Raji (cell line): ENCODE results near the gene ALOXE3.

Experiments
- POLR2A ChIP-seq: IDR thresholded peaks from 2 replicates; pipeline ENCODE4 v1.6.1; 2011; ENCODE audit warnings: low read depth, low read length, control low read depth; ENCODE audit not compliant: insufficient read depth

The ALOXE3 gene

DNA sequence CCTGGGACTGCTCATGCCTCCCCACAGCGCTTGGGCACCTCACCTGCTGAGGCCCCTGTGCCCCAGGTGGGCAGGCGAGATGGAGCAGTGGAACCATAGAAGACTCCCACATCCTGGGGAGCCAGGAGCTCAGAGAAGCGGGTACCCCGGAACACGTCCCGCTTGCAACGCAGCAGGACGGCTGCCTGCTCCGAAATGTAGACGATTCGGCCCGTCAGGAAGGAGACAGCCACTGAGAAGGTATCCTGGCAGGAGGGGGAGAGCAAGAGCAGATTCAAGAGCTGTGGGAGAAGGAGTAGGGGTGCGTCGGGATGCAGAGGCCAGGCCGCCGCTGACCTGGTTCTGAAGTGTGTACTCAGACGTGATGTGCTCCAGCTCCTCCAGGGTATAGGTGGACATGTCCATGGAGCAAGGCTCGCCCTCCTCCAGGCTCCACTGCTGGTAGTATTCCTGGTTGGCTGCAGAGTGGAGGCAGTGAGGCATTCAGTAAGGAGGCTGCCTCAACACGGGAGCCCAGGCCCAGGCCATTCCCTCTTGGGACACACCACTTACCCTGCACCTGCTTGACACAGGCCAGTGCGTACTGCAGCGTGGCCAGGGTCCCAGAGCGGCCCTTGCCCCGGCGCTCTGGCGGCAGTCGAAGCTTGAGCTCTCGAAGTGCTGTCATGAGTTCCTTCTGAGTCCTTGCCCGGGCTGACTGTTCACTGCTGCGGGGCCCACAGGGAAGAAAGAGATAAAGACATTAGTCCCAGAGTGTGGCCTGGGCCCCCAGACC, 31.3 kb upstream of the ALOXE3 start:
- no peak for TF ChIP-seq POLR2A

GRCh38 chr17:8148560-8148959, 30.2 kb upstream of the ALOXE3 start:
- no peak for TF ChIP-seq POLR2A

DNA sequence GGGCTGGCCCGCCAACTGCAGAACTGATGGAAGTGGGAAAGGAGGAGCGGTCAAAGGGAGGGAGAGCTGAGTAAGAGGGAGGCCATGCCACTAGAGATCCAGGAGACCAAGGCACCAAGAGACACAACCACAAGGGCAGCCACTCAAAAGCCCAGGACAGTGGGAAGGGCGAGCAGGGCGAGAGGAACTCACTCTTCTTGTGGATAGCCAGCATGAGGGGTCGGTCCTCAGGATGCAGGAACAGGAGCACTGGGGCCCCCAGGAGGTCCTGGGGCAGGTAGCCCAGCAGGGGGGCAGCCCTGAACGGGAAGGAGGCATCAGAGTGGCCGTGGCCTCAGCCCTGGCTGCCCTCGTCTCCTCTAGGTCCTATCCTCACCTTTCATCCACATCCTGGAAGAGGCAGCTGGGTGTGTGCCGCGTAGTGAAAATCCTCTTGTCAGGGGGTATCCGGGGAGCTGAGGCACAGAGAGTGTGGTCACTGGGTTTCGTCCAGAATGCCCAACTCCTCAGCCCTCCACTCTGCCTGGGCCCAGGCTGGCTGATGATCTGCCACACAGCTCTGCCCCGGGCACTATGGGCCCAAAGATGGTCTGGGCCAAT, 29.6 kb upstream of the ALOXE3 start:
- no peak for TF ChIP-seq POLR2A

DNA sequence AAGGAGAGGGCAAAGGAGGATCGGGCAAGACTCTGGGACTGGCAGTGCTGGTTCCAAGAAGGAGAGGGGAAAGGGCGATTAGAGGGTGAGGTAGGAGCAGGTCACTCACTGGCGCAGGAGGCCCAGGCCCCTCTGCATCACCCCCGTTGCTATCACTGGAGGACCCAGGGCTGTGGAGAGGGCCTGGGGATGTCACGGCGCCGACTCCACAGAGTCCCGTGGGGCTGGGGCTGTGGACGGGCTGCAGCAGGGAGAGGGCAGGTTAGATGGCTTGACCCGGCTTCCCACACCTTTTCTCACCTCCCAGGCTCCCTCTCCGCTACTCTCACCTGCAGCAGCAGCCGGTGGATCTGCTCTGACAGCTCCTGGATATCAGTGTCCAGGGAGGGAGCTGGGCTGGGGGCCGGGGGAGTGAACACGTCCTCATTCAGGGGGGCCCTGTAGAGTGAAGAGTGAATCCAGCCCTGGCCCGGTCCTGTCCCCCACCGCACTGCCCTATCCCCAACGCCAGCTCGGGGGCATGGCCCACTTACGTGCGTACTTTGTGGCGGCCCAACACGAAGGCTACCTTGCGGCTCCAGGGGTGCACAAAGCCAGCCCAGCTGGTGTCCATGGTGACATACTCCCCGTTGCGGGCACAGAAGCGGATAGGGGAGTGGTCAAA, 29.0 kb upstream of the ALOXE3 start:
- no peak for TF ChIP-seq POLR2A

DNA sequence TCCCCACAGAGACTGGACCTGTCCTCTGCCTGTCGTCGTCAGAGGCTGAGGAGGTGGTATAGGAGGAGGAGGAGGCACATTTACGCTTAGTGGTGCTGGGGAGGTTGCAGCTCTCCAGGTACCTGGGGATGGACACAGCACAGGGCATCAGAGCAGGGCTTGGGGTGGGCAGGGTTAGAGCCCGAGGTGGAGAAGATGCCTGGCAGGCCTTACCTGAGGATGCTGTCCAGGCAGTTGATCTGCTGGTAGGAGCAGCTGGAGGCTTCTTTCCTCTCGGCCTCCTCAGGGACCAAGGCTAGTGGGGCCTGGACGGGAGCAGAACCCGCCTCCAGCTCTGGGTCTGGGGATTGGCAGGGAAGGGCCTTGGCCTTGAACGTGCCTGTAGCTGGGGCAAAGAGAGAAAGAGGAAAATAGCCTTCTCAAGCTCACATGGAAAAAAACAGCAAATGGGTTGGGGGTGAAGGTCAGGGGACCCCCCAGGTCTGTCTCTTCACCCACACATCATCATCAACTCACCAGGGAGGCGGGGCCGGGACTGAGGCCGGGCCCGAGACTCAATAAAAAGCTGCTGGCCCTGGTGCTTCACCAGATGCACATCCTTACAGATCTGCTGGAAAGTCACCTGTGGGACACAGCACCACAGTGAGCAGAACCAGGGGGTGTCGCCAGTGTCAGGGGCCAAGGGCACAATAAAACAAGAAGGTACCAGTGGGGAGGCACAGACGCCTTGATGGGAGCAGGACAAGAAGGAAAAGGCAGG, 28.2 kb upstream of the ALOXE3 start:
- TF ChIP-seq POLR2A, result no peak

DNA sequence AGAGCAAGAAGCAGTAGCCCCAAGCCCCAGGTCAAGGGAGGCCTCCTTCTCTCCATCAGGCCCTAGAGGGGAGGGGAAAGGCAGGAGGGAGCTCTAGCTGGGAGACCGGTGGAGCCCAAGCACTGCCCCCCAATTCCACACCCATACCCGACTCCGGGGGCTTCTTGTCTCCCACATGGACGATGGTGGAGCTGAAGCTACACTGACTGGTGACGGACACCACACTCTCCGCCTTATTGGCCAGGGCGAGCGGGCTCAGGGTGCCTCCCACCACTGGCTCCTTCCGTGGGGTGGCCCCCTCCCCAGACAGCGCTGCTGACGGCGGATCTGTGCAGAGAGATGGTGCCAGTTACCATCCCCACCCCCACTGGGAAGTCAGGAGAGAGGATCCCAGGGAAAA, 27.5 kb upstream of the ALOXE3 start:
- TF ChIP-seq POLR2A, result no peak

- no peak for TF ChIP-seq POLR2A
Observed at GRCh38 chr17:8144401-8145231, 26.3 kb upstream of the ALOXE3 start.

DNA sequence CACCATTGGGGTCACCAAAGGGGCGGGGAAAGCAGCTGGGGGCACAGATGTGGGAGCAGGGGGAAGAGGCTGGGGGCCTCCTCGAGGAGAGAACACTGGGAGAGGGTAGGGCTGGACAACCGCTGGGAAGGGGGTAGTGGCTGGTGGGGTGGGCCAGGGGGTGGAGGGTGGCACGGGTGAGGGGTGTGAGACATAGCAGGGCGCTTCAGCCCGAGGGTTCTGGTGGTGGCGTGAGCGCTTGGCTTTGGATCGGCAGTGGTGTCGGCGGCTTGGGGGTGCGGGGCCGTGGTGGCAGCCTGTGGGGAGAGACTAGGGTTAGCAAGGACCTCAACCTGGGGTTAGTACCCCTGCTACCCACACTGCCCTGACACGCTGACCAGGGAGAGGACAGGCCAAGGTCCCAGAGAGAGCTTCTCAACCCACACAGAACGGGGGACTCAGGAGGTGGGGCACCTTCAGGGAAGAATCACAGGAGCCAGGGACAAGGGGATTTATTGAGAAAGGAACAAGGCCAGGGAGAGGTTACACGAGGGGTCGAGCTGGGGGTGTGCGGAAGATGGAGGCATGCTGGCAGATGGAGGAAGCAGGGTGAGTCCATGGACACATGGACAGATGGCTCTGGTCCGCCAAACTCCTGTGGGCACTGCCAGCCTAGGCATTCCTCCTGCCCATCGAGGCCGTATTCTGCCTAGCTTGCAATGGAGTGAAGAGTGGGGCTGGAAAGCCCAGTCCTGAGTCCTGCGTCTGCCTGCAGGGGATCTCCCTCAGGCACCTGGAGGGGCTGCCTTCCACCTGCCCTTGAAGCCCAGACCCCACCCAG, 25.5 kb upstream of the ALOXE3 start:
- no peak for TF ChIP-seq POLR2A

DNA sequence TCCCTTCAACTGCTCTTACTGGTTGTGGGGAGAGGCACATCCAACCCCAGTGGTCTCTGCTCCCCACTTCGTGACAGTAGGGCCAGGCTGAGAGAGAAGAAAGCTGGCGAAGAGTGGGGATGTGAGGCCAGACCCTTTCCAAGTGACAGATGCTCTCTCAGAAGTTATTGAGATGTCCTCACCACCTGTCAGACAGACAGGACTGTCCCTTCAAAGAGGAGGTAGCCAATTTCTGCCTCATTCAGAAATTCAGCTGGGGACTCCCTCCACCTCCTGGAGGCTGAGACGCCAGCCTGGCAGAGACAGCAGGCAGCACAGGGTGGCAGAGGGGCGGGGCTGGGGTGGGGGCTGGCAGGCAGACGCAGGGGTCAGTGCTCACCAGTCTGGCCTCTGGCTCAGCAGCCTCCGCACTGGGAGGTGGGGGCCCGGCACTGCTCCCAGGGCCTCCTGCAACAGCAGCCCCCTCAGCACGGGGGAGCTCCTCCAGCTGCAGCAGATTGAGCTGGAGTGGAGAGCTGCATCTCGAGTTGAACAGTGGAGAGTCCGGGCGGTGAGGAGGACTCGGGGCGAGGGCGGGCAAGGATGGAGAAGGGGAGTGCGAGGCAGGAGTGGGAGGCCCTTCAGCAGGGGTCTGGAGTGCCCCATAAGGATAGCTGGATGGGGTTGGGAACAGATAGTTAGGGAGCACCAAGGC, 24.7 kb upstream of the ALOXE3 start:
- no peak for TF ChIP-seq POLR2A

GRCh38 chr17:8142158-8142886, 24.0 kb upstream of the ALOXE3 start:
- no peak for TF ChIP-seq POLR2A

- no peak for TF ChIP-seq POLR2A
Observed at GRCh38 chr17:8141741-8142140, 23.4 kb upstream of the ALOXE3 start.

DNA sequence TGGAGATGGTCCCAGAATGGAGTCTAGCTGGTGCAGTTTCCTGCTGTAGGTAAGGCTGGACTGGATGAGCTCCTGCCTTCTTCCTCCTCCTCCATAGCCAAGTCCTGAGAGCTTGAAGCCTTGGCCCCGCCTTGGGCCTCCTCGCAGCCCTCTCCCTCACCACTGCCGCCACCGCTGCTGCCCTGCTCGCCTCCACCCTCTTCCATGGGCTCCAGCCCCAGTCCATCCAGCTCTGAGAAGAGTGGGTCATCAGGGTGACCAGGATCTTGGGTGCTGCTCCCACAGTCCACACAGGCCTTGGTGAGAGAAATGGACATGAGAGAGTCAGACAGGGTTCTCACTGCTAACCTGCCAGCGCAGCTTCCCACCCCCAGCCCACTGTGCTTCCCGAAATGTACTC, 22.7 kb upstream of the ALOXE3 start:
- no peak for TF ChIP-seq POLR2A
